GM21381 (cell line): ENCODE measurements around the gene DMBX1.

Experiments used
- ATAC-seq: cut with Tn5 transposase; IDR thresholded peaks from one replicate; pipeline ENCODE4 v1.9.1; 2021; ENCODE audit warnings: mild to moderate bottlenecking, moderate library complexity; ENCODE audit not compliant: unreplicated experiment

The DMBX1 gene

GRCh38 chr1:46497020-46497419 is 7.4 kb downstream of the DMBX1 start:
- ATAC-seq = no peak

- no peak for ATAC-seq
Observed at GRCh38 chr1:46497665-46498064, 8.0 kb downstream of the DMBX1 start.

- no peak for ATAC-seq
Observed at GRCh38 chr1:46501528-46501927, 11.9 kb downstream of the DMBX1 start.

GRCh38 chr1:46503421-46503820 is 13.8 kb downstream of the DMBX1 start:
- no peak for ATAC-seq

GRCh38 chr1:46506470-46507219 is 17.0 kb downstream of the DMBX1 start:
- no peak for ATAC-seq

- no peak for ATAC-seq
Observed at GRCh38 chr1:46508757-46509156, 19.1 kb downstream of the DMBX1 start.

- ATAC-seq = no peak
Observed at GRCh38 chr1:46510341-46510997, 20.8 kb downstream of the DMBX1 start.

GRCh38 chr1:46510998-46511365 is 21.3 kb downstream of the DMBX1 start:
- no peak for ATAC-seq

- ATAC-seq = no peak
Observed at GRCh38 chr1:46512135-46512791, 22.6 kb downstream of the DMBX1 start.

GRCh38 chr1:46512792-46513190 is 23.2 kb downstream of the DMBX1 start:
- no peak for ATAC-seq

- ATAC-seq = no peak
Observed at GRCh38 chr1:46513536-46513935, 23.9 kb downstream of the DMBX1 start.

- ATAC-seq = no peak
Observed at GRCh38 chr1:46515576-46515975, 25.9 kb downstream of the DMBX1 start.

- ATAC-seq = no peak
Observed at GRCh38 chr1:46516200-46516950, 26.7 kb downstream of the DMBX1 start.

GRCh38 chr1:46517010-46517600 is 27.5 kb downstream of the DMBX1 start:
- no peak for ATAC-seq

GRCh38 chr1:46517932-46518498 is 28.4 kb downstream of the DMBX1 start:
- ATAC-seq = no peak

- no peak for ATAC-seq
Observed at GRCh38 chr1:46519209-46519608, 29.6 kb downstream of the DMBX1 start.

GRCh38 chr1:46520063-46520911 is 30.7 kb downstream of the DMBX1 start:
- ATAC-seq = no peak

- ATAC-seq = no peak
Observed at GRCh38 chr1:46521414-46521813, 31.8 kb downstream of the DMBX1 start.

GRCh38 chr1:46522184-46522968 is 32.7 kb downstream of the DMBX1 start:
- ATAC-seq = peak; percentile 60
